Activated CD8-positive, alpha-beta T cell treated with anti-CD3 and anti-CD28 coated beads for 36 hours (primary cell): ENCODE data around the gene OSGEPL1. TPM values are rescaled to one million over a fixed set of nuclear protein-coding genes. Genes with fewer than 3 reads are reported as not detected.

Source experiments
- ATAC-seq: fragments of 200-7000 bp; cut with Tn5 transposase; one replicate; pipeline ENCODE4 v1.10.0; 2021; ENCODE audit warnings: mild to moderate bottlenecking, moderate library complexity
- CTCF ChIA-PET: fragments of 350-600 bp; sonication (Branson Sonifier 250); formaldehyde crosslinking; loops from one replicate; lab custom pipeline; 2021; ENCODE audit warnings: antibody characterized with exemption; lab: Charles Lee
- POLR2A ChIA-PET: fragments of 350-600 bp; sonication (Branson Sonifier 250); formaldehyde crosslinking; loops from one replicate; lab custom pipeline; 2021; ENCODE audit warnings: antibody characterized with exemption; lab: Charles Lee
- DNase-seq: peaks from one replicate; pipeline ENCODE4 v3.0.0-alpha.2; 2020
- H3K27ac Mint-ChIP-seq: one replicate; pipeline ENCODE4 v1.8.0; 2021; ENCODE audit warnings: mild to moderate bottlenecking, mixed read lengths
- H3K27me3 Mint-ChIP-seq: one replicate; pipeline ENCODE4 v1.8.0; 2021; ENCODE audit warnings: mixed read lengths
- H3K36me3 Mint-ChIP-seq: one replicate; pipeline ENCODE4 v1.8.0; 2021; ENCODE audit warnings: low read depth, mixed read lengths
- H3K4me1 Mint-ChIP-seq: one replicate; pipeline ENCODE4 v1.8.0; 2021; ENCODE audit warnings: low read depth, mixed read lengths
- H3K4me3 Mint-ChIP-seq: one replicate; pipeline ENCODE4 v1.8.0; 2021; ENCODE audit warnings: mild to moderate bottlenecking, moderate library complexity, mixed read lengths
- H3K9me3 Mint-ChIP-seq: one replicate; pipeline ENCODE4 v1.8.0; 2021; ENCODE audit warnings: mixed read lengths
- intact Hi-C: fragments of 100-400 bp; cut with micrococcal nuclease; formaldehyde crosslinking; loops from one replicate; pipeline ENCODE4 v1.10.0; 2022
- total RNA-seq, 2 experiments: library from RNA; stranded (reverse); gene quantifications; one replicate each; pipeline ENCODE4 v1.2.3, GENCODE V29; 2021
- TF ChIP-seq, protein P1 (sequence below): fragments of 200-600 bp; IDR thresholded peaks from one replicate; pipeline ENCODE4 v1.8.0; 2022; ENCODE audit warnings: antibody characterized with exemption, mild to moderate bottlenecking

The OSGEPL1 gene
- total RNA-seq, 2 experiments from 2014 or later = 14.7 to 16.2 TPM

DNA sequence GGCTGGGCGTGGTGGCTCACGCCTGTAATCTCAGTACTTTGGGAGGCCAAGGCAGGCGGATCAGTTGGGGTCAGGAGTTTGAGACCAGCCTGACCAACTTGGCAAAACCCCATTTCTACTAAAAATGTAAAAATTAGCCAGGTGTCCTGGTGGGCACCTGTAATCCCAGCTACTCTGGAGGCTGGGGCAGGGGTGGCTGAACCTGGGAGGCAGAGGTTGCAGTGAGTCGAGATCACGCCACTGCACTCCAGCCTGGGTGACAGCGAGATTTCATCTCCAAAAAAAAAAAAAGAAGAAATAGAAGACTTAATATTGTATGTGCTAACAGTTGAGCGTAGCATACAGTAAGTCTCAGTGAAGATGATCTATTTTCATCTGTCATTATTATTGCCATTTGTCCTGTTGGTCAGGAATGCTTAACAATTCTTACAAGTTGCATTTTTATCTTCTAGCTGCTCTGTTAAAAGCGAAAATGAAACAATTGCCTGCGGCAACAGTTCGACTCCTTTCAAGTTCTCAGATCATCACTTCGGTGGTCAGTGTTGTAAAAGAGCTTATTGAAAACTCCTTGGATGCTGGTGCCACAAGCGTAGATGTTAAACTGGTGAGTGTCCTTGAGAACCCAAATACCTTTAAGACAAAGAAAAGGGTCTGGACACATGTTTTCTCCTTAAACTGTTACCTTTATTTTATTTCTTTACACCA lies 28.9 kb upstream of the OSGEPL1 start:
- TF ChIP-seq, protein P1, sequence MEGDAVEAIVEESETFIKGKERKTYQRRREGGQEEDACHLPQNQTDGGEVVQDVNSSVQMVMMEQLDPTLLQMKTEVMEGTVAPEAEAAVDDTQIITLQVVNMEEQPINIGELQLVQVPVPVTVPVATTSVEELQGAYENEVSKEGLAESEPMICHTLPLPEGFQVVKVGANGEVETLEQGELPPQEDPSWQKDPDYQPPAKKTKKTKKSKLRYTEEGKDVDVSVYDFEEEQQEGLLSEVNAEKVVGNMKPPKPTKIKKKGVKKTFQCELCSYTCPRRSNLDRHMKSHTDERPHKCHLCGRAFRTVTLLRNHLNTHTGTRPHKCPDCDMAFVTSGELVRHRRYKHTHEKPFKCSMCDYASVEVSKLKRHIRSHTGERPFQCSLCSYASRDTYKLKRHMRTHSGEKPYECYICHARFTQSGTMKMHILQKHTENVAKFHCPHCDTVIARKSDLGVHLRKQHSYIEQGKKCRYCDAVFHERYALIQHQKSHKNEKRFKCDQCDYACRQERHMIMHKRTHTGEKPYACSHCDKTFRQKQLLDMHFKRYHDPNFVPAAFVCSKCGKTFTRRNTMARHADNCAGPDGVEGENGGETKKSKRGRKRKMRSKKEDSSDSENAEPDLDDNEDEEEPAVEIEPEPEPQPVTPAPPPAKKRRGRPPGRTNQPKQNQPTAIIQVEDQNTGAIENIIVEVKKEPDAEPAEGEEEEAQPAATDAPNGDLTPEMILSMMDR = no peak
- Mint-ChIP-seq H3K27me3 (no peaks in the 10 kb centered on the region), H3K27ac (peak overlapping the region; percentile 46), H3K36me3 (peaks cover 34% of the 10 kb centered on the region), H3K4me3 (peak overlapping the region; percentile 60), H3K9me3 (no peaks in the 10 kb centered on the region), H3K4me1 (peaks cover 18% of the 10 kb centered on the region)
- ChIA-PET CTCF (no interaction called here), POLR2A (no interaction called here)
- ATAC-seq = peak; percentile 53
- intact Hi-C loops = no loop called here
- peak; percentile 12 for DNase-seq

DNA sequence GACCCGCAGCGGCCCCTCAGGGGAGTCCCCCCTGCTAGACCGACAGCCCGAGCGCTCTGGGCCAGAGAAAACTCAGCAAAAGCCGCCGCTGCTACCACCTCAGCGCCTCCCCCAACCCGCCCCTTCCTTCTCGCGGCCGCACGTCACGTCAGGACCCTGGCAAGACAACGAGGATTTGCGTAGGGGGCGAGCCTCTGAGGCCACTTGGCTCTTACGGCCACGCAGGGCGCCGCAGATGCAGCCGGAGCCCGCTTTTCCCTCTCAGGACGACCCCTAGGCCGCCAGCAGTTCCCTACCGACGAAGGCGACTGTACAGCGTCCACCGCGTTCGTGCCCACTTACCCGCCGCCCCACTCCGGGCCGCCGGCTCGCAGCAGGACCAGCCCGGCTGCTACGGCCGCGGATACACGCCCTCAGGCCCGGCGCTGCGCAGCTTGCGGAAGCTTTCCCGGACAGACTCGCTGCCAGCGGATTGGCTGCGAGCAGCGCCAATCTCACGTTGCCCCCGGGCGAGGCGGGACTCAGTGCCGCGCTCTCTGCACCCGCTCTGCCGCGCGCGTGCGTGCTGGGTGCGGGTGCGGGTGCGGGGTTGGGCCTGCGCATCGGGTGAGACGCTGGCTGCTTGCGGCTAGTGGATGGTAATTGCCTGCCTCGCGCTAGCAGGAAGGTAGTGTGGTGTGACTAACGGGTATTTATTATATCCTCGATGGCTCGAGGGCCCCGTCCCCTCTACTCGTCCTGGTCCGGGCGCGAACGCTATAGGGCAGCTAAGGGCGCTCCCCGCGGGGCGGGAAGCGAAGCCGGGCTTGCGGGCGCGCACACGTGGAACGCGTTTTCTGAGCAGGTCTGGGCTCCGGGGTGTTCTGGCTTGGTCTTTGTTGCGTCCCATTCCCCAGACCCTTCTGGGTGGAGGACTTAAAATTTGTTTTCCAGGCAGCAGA lies 21.6 kb upstream of the OSGEPL1 start, which contains the start of the genes ORMDL1 and PMS1:
TSS of gene ORMDL1 (minus strand) at position 413 of the 941 bp plus-strand sequence. CDS start 1,744 bp downstream, outside the sequence.
TSS of gene PMS1 (plus strand) at position 524 of the 941 bp plus-strand sequence. CDS start 7,360 bp downstream, outside the sequence.
- H3K4me1 Mint-ChIP-seq = peaks cover 49% of the 10 kb centered on the region

DNA sequence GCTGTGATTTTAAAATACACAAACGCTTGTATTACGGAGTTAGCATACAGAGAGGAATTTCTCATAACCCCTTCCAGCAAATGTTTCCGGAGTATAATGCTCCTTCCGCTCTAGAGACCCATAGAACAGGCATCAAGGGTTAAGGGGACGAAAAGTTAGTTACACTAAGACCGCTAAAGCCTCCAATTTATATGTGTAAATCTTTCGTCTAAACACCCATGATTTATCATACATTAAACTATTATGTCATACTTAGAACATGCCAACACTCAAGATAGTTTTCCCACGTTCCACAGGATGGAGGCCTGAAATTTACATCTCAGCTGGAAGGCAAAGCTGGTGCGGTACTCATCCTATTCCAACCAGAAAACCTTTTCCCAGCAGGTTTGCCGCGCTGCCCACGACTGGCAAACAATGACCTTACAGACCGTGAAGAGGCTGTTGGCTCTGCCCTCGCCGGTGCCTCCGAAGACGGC lies 20.9 kb upstream of the OSGEPL1 start:
- Mint-ChIP-seq H3K9me3 (no peaks in the 10 kb centered on the region), H3K27me3 (no peaks in the 10 kb centered on the region), H3K36me3 (peaks cover 62% of the 10 kb centered on the region), H3K4me3 (peak overlapping the region; percentile 97), H3K27ac (peak overlapping the region; percentile 97), H3K4me1 (peaks cover 55% of the 10 kb centered on the region)
- ChIA-PET CTCF (interaction anchor here (1.2 to 4.2 kb wide), 3 partner anchors 11 to 32 kb away, joined by 3 to 23 read pairs (median 3); partner anchors contain the start of gene OSGEPL1), POLR2A (interaction anchor here (1.1 to 2.7 kb wide), 6 partner anchors 12 to 125 kb away, joined by 3 to 18 read pairs (median 5); partner anchors contain the start of genes ASNSD1 and OSGEPL1)
- intact Hi-C loops = loop anchor here (2.0 kb wide), 1 partner anchor 21 kb away; the partner anchor contains the start of gene OSGEPL1
- ATAC-seq (peak; percentile 6), DNase-seq (no peak)
- TF ChIP-seq, protein P1 = no peak

More for the DNA sequence above, 21.6 kb upstream of the OSGEPL1 start, which contains the start of the genes ORMDL1 and PMS1:
- peak; percentile 95 for DNase-seq
- ATAC-seq = peak; percentile 92
- H3K9me3 Mint-ChIP-seq = no peaks in the 10 kb centered on the region
- H3K36me3 Mint-ChIP-seq = peaks cover 56% of the 10 kb centered on the region
- CTCF ChIA-PET = interaction anchor here (1.2 to 4.2 kb wide), 3 partner anchors 12 to 33 kb away, joined by 3 to 23 read pairs (median 3); partner anchors contain the start of gene OSGEPL1
- POLR2A ChIA-PET = interaction anchor here (0.8 to 2.7 kb wide), 8 partner anchors 13 to 536 kb away, joined by 3 to 18 read pairs (median 5); partner anchors contain the start of genes ASNSD1 and OSGEPL1
- H3K27ac Mint-ChIP-seq = peak within 1 kb of the TSS; percentile 97
- peak within 1 kb of the TSS; percentile 97 for H3K4me3 Mint-ChIP-seq
- TF ChIP-seq, protein P1 = no peak
- H3K27me3 Mint-ChIP-seq = no peaks in the 10 kb centered on the region
- intact Hi-C loops = loop anchor here (2.0 kb wide), 1 partner anchor 21 kb away; the partner anchor contains the start of gene OSGEPL1

DNA sequence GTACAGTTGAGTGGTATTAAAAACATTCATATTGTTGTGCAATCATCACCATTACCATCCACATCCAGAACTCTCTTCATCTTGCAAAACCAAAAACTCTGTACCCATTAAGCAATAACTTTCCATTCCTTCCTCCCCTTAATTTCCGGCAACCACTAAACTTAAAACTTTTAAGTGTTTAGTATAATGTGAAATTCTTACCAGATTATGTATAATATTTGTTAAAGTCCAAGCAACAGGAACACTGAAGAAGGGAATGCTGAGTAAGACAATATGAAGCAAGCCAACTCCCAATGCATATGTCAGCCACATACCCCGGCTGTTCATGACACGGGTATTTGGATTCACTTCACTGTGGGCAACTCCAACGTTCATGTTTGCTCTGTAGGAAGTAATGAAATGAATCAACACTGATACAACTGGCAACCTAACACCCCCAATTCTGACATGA lies 19.7 kb upstream of the OSGEPL1 start:
- no peak for ATAC-seq

More for the DNA sequence above, 19.7 kb upstream of the OSGEPL1 start:
- Mint-ChIP-seq H3K4me1 (peaks cover 59% of the 10 kb centered on the region), H3K4me3 (peak overlapping the region; percentile 97), H3K36me3 (peaks cover 60% of the 10 kb centered on the region), H3K27ac (peak overlapping the region; percentile 97), H3K27me3 (no peaks in the 10 kb centered on the region), H3K9me3 (no peaks in the 10 kb centered on the region)
- intact Hi-C loops = loop anchor here (2.0 kb wide), 1 partner anchor 19 kb away; the partner anchor contains the start of gene OSGEPL1
- CTCF ChIA-PET = interaction anchor here (0.7 to 4.2 kb wide), 2 partner anchors 9 to 20 kb away, joined by 3 to 23 read pairs; partner anchors contain the start of gene OSGEPL1
- POLR2A ChIA-PET = interaction anchor here (1.0 kb wide), 1 partner anchor 9 kb away, joined by 4 read pairs; no protein-coding TSS in a partner anchor
- DNase-seq = peak; percentile 36
- TF ChIP-seq, protein P1 = no peak
